AG09309 (cell line): ENCODE results near the gene SAFB2.

Experiments used
- DNase-seq: peaks from one replicate; pipeline ENCODE4 v3.0.0-alpha.2; 2010; ENCODE audit warnings: low read depth
- H3K4me3 ChIP-seq: 2 replicates; pipeline ENCODE4 v1.5.1; 2011; ENCODE audit warnings: mild to moderate bottlenecking, low read depth, low read length, moderate library complexity; ENCODE audit not compliant: control insufficient read depth
- TF ChIP-seq, protein P1 (sequence below): IDR thresholded peaks from 2 replicates; pipeline ENCODE4 v1.5.1; 2011; ENCODE audit warnings: mild to moderate bottlenecking, low read depth, low read length, inconsistent platforms; ENCODE audit not compliant: insufficient read depth, control insufficient read depth; ENCODE audit errors: missing control alignments

Gene SAFB2

DNA sequence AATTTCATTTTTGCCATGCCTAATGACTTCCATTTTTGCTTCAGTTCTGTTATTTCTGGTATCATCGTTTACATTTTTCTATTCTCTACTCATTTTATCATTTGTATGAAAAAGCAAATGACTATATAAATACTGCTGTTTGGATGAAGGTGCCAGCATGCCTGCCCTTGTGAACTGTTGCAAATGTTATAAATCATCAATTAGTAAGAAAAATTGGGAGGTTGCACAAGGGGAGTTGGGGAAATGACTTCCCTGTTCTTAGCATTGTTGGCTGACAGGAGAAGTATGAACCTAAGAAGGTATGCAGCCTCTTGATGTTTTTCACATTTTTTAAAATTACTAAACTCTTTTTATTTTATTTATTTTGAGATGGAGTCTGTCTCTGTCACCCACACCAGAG is 15.4 kb upstream of the SAFB2 start:
- no peak for DNase-seq
- TF ChIP-seq, protein P1, sequence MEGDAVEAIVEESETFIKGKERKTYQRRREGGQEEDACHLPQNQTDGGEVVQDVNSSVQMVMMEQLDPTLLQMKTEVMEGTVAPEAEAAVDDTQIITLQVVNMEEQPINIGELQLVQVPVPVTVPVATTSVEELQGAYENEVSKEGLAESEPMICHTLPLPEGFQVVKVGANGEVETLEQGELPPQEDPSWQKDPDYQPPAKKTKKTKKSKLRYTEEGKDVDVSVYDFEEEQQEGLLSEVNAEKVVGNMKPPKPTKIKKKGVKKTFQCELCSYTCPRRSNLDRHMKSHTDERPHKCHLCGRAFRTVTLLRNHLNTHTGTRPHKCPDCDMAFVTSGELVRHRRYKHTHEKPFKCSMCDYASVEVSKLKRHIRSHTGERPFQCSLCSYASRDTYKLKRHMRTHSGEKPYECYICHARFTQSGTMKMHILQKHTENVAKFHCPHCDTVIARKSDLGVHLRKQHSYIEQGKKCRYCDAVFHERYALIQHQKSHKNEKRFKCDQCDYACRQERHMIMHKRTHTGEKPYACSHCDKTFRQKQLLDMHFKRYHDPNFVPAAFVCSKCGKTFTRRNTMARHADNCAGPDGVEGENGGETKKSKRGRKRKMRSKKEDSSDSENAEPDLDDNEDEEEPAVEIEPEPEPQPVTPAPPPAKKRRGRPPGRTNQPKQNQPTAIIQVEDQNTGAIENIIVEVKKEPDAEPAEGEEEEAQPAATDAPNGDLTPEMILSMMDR: no peak
- no peak overlapping the region for H3K4me3 ChIP-seq

DNA sequence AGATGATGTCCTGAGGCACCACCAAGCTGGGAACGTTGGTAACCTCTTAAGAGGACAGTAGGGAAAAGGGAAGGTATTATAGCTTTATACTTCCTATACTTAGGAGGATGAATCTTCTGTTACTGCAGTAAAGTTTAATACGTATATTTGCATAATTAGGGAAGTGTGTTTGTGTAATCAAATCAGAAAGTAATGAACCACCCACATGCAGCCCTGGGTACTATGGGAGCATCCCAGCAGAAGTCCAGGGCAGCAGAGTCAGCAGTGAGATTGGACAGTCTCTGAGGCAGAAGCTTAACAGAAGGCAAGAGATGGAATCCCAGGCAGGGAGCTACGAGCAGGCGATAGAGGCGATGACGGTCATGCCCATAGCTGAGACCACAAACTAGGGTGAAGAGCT is 12.9 kb upstream of the SAFB2 start:
- no peak for DNase-seq

DNA sequence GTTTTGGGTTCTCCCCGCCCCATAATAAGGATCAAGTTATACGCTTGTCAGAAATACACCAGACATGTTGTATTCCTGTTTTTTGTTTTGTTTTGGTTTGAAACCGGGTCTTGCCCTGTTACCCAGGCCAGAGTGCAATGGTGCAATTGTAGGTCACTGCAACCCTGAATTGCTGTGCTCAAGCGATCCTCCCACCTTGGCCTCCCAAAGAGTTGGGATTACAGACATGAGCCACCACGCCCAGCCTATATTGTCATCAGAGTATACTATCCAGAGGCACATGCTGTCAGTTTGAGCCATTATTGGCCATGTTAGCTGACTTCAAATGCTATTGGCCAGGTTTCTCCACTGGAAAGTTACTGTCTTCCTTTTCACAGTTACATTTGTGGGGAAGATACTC is 10.1 kb upstream of the SAFB2 start:
- no peak for DNase-seq
- no peak overlapping the region for H3K4me3 ChIP-seq
- TF ChIP-seq, protein P1: no peak

More for the DNA sequence above, 12.9 kb upstream of the SAFB2 start:
- TF ChIP-seq, protein P1: no peak
- H3K4me3 ChIP-seq: no peak overlapping the region

DNA sequence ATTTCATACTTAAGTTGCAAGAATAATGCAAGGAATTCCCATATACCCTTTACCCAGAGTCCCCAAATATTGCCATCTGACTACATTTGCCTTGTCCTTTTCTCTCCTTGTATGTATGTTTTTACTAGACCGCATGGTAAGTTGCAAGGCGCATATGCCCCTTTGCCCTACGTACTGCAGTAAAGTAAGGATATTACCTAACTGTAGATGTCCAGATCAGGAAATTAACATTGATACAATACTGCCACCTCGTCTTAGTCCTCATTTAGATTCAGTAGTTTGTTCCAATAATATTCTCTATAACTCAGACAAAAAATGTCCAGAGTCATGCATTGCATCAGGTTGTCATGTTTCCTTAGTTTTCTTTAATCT is 9.7 kb upstream of the SAFB2 start:
- TF ChIP-seq, protein P1: no peak
- no peak overlapping the region for H3K4me3 ChIP-seq
- no peak for DNase-seq

DNA sequence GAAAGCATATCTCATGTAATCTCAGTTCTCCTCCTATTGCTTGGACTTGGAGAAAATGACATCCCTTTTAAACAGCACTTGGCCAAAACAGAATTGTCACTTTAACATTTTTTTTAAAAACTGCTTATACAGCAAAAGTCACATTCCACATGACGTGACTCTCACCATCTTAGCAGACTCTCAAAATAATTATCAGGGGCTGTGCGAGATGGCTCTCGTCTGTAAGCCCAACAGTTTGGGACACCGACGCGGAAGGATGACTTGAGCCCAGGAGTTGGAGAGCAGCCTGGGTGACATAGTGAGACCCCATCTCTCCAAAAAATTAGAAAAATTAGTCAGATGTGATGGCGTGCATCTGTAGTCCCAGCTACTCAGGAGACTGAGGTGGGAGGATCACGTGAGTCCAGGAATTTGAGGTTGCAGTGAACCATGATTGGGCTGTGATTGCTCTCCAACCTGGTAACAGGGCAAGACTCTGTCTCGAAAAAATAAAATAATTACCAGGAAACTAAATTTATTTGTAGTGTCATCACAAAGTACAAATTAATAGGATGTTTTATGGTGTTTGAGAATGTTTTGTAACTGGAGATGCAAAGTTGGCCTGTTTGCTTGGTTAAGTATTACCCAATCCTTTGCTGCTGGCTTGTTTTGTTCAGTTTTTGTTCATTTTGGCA is 9.1 kb upstream of the SAFB2 start:
- DNase-seq: no peak
- TF ChIP-seq, protein P1: no peak
- H3K4me3 ChIP-seq: no peak overlapping the region

DNA sequence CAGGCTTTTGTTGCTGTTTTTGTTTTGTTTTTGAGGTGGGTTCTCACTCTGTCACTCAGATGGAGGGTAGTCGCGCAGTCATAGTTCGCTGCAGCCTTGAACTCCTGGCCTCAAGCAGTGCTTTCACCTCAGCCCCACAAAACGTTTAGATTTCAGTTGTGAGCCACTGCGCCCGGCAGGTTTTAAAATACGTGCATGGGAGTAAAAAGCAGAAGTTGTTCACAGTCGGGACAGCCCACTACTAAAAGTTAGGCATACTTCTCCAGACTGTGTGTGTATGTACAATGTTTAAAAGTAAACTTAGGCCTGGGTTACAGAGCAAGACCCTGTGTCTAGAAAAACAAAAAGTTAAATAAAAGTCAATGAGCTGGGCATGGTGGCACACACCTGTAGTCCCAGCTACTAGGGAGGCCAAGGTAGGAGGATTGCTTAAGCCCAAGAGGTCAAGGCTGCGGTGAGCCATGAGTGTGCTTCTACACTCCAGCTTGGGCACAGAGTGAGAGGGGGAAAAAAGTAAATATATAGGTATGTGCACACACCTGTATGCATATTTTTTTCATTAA is 6.4 kb upstream of the SAFB2 start:
- no peak overlapping the region for H3K4me3 ChIP-seq
- TF ChIP-seq, protein P1: no peak
- no peak for DNase-seq
